Right lobe of liver (tissue), 4 donors: ENCODE results near the gene OVCA2.

Experiments used
- CTCF ChIP-seq, 4 donors: fragments of 200-600 bp in 3 of 4; fragments of 450-650 bp in 1 of 4; IDR thresholded peaks; one replicate each; pipeline versions ENCODE4 v1.5.1 to v1.8.0; 2016 to 2022; ENCODE audit warnings: antibody characterized with exemption in 4 of 4, mild to moderate bottlenecking in 2 of 4
- POLR2A ChIP-seq: fragments of 450-650 bp; IDR thresholded peaks from one replicate; pipeline ENCODE4 v1.6.1; 2017; ENCODE audit warnings: antibody characterized with exemption, mild to moderate bottlenecking
- donor health status: DM: no; HTN: no; CAD: no.
- donor health status: DM: no; HTN: no; CAD: no.
- donor health status: DM: no; HTN: yes; CAD: no.

GRCh38 chr17:2023256-2023655 lies 18.6 kb upstream of the OVCA2 start:
- TF ChIP-seq POLR2A = no peak
- no peak for TF ChIP-seq CTCF (IDR thresholded peaks at IDR 0.05)
